ENCODE results near the gene MX2.
"Not testable (repeated sequence)": the region's sequence is repeated elsewhere in the genome, so short reads cannot be mapped to it uniquely, and the experiment has no call there.

MX2 gene

DNA sequence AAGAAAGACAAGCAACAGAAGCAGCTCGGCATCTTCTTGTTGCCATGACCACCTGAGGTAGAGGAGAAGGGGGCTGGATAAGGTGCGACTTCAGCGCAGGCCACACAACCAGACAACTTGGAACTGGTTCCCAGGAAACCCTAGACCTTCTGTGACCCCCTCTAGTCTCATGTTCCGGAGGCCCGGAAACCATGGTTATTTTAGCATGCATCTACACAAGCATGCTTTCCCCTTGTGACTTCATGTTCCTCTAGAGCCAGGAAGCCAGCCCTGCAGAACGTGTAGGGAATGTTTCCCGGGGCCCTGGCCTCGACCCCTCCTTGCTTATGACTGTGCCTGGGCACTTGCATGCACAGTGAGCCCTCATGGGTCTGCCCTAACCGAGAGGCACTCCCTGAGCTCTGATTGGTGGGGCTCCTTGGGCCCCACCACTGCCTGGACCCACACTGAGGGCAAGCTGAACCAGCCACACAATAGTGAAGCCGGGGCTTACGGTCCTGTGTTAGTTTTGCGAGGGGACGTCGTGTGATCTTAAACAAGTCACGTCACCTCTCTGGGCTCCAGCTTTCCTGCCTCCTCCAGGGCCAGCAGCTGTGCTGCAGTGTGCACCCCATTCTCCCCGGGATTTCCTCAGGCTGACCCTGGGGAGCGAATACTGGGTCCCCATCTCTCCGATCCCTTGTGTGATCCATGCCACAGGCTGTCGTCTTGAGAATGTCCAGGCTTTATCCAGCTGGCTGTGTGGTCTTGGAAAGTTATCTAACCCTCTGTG, 12.0 kb upstream of the MX2 start:
- no peak for DNase-seq (ENCODE audit: extremely low read depth, low read depth)
- H3K4me3 ChIP-seq (replicated peaks; ENCODE audit: low read depth, low read length): no peak overlapping the region
- TF ChIP-seq CTCF (IDR thresholded peaks at IDR 0.05; ENCODE audit: low read depth, low read length, missing control alignments): no peak

GRCh38 chr21:41350436-41351155, 11.2 kb upstream of the MX2 start:
- no peak for DNase-seq (ENCODE audit: extremely low read depth, low read depth)
- TF ChIP-seq CTCF (IDR thresholded peaks at IDR 0.05; ENCODE audit: low read depth, low read length, missing control alignments): no peak
- no peak overlapping the region for H3K4me3 ChIP-seq (replicated peaks; ENCODE audit: low read depth, low read length)

DNA sequence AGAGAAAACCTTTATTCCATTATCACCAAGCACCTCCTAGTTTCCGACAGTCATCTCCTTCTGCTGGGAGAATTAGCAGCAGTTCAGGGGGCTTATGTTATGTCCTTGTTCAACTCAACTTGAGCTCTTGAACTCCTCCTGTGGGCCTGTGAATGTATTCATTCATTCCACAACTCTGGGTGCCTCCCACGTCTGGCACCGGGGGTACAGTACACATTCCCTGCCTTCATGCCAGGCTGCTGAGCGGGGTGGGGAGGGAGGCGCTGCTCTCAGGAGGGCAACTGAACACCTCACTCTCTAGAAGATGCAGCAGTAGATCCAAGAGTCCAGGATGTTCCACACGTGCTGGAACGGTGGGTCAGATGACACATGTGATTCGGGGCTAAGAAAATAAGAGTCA, 4.3 kb upstream of the MX2 start:
- no peak overlapping the region for H3K4me3 ChIP-seq (replicated peaks; ENCODE audit: low read depth, low read length)
- DNase-seq (ENCODE audit: extremely low read depth, low read depth): no peak
- TF ChIP-seq CTCF (IDR thresholded peaks at IDR 0.05; ENCODE audit: low read depth, low read length, missing control alignments): no peak

GRCh38 chr21:41358193-41359166, 3.3 kb upstream of the MX2 start:
- DNase-seq (ENCODE audit: extremely low read depth, low read depth): no peak
- TF ChIP-seq CTCF (IDR thresholded peaks at IDR 0.05; ENCODE audit: low read depth, low read length, missing control alignments): no peak
- H3K4me3 ChIP-seq (replicated peaks; ENCODE audit: low read depth, low read length): no peak overlapping the region

GRCh38 chr21:41359286-41359685, 2.5 kb upstream of the MX2 start:
- H3K4me3 ChIP-seq (replicated peaks; ENCODE audit: low read depth, low read length): no peak overlapping the region
- no peak for DNase-seq (ENCODE audit: extremely low read depth, low read depth)
- no peak for TF ChIP-seq CTCF (IDR thresholded peaks at IDR 0.05; ENCODE audit: low read depth, low read length, missing control alignments)

DNA sequence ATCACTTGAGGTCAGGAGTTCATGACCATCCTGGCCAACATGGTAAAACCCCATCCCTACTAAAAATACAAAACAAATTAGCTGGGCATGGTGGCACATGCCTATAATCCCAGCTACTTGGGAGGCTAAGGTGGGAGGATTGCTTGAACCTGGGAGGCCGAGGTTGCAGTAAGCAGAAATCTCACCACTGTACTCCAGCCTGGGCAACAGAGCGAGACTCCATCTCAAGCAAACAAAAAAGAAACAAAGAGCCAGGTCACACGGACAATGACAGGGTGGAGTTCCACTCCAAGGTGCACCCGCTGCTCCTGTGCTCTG, 2.1 kb upstream of the MX2 start:
- H3K4me3 ChIP-seq (replicated peaks; ENCODE audit: low read depth, low read length); DNase-seq (ENCODE audit: extremely low read depth, low read depth): not testable (repeated sequence)
